ENCODE results near the gene SDK1.
"Not testable (repeated sequence)": the region's sequence is repeated elsewhere in the genome, so short reads cannot be mapped to it uniquely, and the experiment has no call there.

The SDK1 gene

GRCh38 chr7:3912291-3912690 lies 611.2 kb downstream of the SDK1 start:
- DNase-seq (ENCODE audit: low read depth in 3 of 3, low spot score in 1 of 3), result no peak

GRCh38 chr7:3914051-3914775 lies 613.2 kb downstream of the SDK1 start:
- DNase-seq (ENCODE audit: low read depth in 3 of 3, low spot score in 1 of 3), result no peak

GRCh38 chr7:3915337-3915878 lies 614.4 kb downstream of the SDK1 start:
- no peak for DNase-seq (ENCODE audit: low read depth in 3 of 3, low spot score in 1 of 3)

GRCh38 chr7:3916146-3916545 lies 615.1 kb downstream of the SDK1 start:
- DNase-seq (ENCODE audit: low read depth in 3 of 3, low spot score in 1 of 3), result no peak

GRCh38 chr7:3917436-3917835 lies 616.4 kb downstream of the SDK1 start:
- DNase-seq (ENCODE audit: low read depth in 3 of 3, low spot score in 1 of 3), result no peak

- DNase-seq (ENCODE audit: low read depth in 3 of 3, low spot score in 1 of 3), result no peak
Observed at GRCh38 chr7:3918576-3918975, 617.5 kb downstream of the SDK1 start.

GRCh38 chr7:3922175-3922635 lies 621.2 kb downstream of the SDK1 start:
- no peak for DNase-seq (ENCODE audit: low read depth in 3 of 3, low spot score in 1 of 3)

GRCh38 chr7:3923307-3923918 lies 622.4 kb downstream of the SDK1 start:
- DNase-seq (ENCODE audit: low read depth in 3 of 3, low spot score in 1 of 3), result no peak

GRCh38 chr7:3924277-3924676 lies 623.2 kb downstream of the SDK1 start:
- DNase-seq (ENCODE audit: low read depth in 3 of 3, low spot score in 1 of 3), result no peak

GRCh38 chr7:3927446-3928110 lies 626.5 kb downstream of the SDK1 start:
- no peak for DNase-seq (ENCODE audit: low read depth in 3 of 3, low spot score in 1 of 3)

GRCh38 chr7:3928727-3929515 lies 627.9 kb downstream of the SDK1 start:
- DNase-seq (ENCODE audit: low read depth in 3 of 3, low spot score in 1 of 3), result no peak

- no peak for DNase-seq (ENCODE audit: low read depth in 3 of 3, low spot score in 1 of 3)
Observed at GRCh38 chr7:3931843-3932242, 630.8 kb downstream of the SDK1 start.

GRCh38 chr7:3937146-3937545 lies 636.1 kb downstream of the SDK1 start:
- no peak for DNase-seq (ENCODE audit: low read depth in 3 of 3, low spot score in 1 of 3)

GRCh38 chr7:3937605-3938004 lies 636.6 kb downstream of the SDK1 start:
- DNase-seq (ENCODE audit: low read depth in 3 of 3, low spot score in 1 of 3), result no peak

- not testable (repeated sequence) for DNase-seq (ENCODE audit: low read depth in 3 of 3, low spot score in 1 of 3)
Observed at GRCh38 chr7:3941706-3942105, 640.7 kb downstream of the SDK1 start.

- no peak for DNase-seq (ENCODE audit: low read depth in 3 of 3, low spot score in 1 of 3)
Observed at GRCh38 chr7:3942276-3942675, 641.2 kb downstream of the SDK1 start.

- no peak for DNase-seq (ENCODE audit: low read depth in 3 of 3, low spot score in 1 of 3)
Observed at GRCh38 chr7:3942816-3943745, 642.0 kb downstream of the SDK1 start.

GRCh38 chr7:3943779-3944520 lies 642.9 kb downstream of the SDK1 start:
- DNase-seq (ENCODE audit: low read depth in 3 of 3, low spot score in 1 of 3), result no peak

GRCh38 chr7:3949242-3949640 lies 648.2 kb downstream of the SDK1 start:
- DNase-seq (ENCODE audit: low read depth in 3 of 3, low spot score in 1 of 3), result no peak
